Cardiac fibroblast (primary cell): ENCODE data around the gene MBIP.

Experiments
- DNase-seq, 2 donors: peaks; one replicate each; pipeline versions ENCODE4 v3.0.0 to v3.0.0-alpha.2; 2010; ENCODE audit warnings: low read depth in 2 of 2
- H3K4me3 ChIP-seq, 2 donors: replicated peaks in 1 of 2; 1 replicate in 1 of 2; 2 replicates in 1 of 2; pipeline ENCODE4 v1.5.1; 2011; ENCODE audit warnings: low read depth in 2 of 2, low read length in 2 of 2, mild to moderate bottlenecking in 2 of 2, moderate library complexity in 1 of 2
- TF ChIP-seq, protein P1 (sequence below): IDR thresholded peaks from one replicate; pipeline ENCODE4 v1.5.1; 2011; ENCODE audit warnings: low read depth, mild to moderate bottlenecking, low read length, inconsistent platforms

The MBIP gene

DNA sequence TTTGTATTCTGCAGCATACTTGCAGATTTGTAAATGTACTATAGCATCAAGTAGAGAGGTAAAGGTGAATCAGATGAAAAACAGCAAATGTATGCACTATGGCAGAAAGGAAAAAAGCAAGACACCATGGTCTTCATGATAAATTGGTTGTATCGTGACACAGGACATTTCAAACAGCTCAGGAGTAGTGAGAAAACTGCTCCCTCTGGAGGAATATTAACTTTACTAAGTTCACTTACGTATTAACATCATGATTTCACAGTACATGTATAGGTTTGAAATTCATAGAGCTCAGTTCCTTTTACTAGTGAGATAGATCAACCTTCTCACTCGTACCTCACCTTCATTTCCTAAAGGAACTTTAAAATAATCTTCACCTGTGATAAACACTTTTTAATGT lies 6.5 kb downstream of the MBIP start:
- no peak overlapping the region for H3K4me3 ChIP-seq
- no peak for DNase-seq
- TF ChIP-seq, protein P1, sequence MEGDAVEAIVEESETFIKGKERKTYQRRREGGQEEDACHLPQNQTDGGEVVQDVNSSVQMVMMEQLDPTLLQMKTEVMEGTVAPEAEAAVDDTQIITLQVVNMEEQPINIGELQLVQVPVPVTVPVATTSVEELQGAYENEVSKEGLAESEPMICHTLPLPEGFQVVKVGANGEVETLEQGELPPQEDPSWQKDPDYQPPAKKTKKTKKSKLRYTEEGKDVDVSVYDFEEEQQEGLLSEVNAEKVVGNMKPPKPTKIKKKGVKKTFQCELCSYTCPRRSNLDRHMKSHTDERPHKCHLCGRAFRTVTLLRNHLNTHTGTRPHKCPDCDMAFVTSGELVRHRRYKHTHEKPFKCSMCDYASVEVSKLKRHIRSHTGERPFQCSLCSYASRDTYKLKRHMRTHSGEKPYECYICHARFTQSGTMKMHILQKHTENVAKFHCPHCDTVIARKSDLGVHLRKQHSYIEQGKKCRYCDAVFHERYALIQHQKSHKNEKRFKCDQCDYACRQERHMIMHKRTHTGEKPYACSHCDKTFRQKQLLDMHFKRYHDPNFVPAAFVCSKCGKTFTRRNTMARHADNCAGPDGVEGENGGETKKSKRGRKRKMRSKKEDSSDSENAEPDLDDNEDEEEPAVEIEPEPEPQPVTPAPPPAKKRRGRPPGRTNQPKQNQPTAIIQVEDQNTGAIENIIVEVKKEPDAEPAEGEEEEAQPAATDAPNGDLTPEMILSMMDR: no peak

DNA sequence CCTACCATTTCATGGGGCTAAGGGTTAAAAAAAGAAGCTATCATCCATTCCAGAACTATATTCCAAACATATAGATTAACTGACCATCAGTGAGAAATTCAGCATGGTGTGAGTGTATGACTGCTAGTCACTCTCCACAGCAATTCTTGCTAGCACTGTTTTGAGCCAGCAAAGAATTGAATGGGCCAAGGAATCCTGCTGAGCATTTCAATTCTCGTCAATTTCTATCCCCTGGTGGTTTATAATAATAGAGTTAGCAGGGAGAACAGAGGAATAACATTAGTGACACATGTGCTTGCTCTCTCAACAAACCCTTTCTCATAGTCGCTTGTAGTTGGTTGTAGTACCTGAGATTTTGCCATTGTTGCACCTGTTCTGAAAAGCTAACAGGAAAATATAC lies 7.2 kb downstream of the MBIP start:
- H3K4me3 ChIP-seq: no peak overlapping the region
- TF ChIP-seq, protein P1: no peak
- DNase-seq: no peak

DNA sequence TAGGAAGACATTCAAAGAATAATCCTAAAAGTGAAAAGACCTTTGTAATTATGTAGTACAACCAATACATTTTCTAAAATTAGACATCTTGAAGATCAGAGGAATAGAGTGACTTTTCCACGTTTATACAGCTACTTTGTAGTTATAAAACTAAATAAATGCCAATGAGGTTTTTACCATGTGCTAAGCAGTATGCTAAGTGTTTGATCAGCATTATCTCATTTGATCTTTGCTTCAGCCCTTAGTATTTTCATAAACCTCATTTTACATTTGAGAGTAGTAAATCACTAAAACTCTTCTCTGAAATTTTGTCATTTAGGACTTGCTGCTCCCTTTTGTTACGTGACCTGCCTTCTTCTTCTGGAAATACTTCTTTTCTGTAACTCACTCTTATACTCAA lies 13.6 kb downstream of the MBIP start:
- no peak overlapping the region for H3K4me3 ChIP-seq
- no peak for DNase-seq
- TF ChIP-seq, protein P1: no peak

GRCh38 chr14:36304895-36305294 lies 15.5 kb downstream of the MBIP start:
- no peak for DNase-seq
- H3K4me3 ChIP-seq: no peak overlapping the region
- TF ChIP-seq, protein P1: no peak

GRCh38 chr14:36303960-36304359 lies 16.5 kb downstream of the MBIP start:
- no peak overlapping the region for H3K4me3 ChIP-seq
- DNase-seq: no peak
- TF ChIP-seq, protein P1: no peak

GRCh38 chr14:36302823-36303222 lies 17.6 kb downstream of the MBIP start:
- no peak for DNase-seq
- no peak overlapping the region for H3K4me3 ChIP-seq
- TF ChIP-seq, protein P1: no peak

GRCh38 chr14:36301159-36301558 lies 19.3 kb downstream of the MBIP start:
- peak; percentile 12 to 16 for DNase-seq
- TF ChIP-seq, protein P1: no peak
- no peak overlapping the region for H3K4me3 ChIP-seq
